Bronchial epithelial cell (primary cell): ENCODE data around the gene PRR7. TPM values are rescaled to one million over a fixed set of nuclear protein-coding genes. Genes with fewer than 3 reads are reported as not detected.

ENCODE experiments used
- DNase-seq: peaks from one replicate; pipeline ENCODE4 v3.0.0-alpha.2; 2010; ENCODE audit warnings: low read depth
- FAIRE-seq: peaks from 2 replicates; lab custom pipeline; 2011; peaks lifted over from hg19 to GRCh38; lab: Jason Lieb, UNC
- H3K27me3 ChIP-seq: 2 replicates; pipeline ENCODE4 v1.5.1; 2011; ENCODE audit warnings: low read length; ENCODE audit not compliant: control insufficient read depth, insufficient read depth
- H3K36me3 ChIP-seq: 2 replicates; pipeline ENCODE4 v1.5.1; 2011; ENCODE audit warnings: low read length; ENCODE audit not compliant: control insufficient read depth, insufficient read depth
- H3K4me3 ChIP-seq: 2 replicates; pipeline ENCODE4 v1.5.1; 2011; ENCODE audit warnings: mild to moderate bottlenecking, low read depth, low read length, control low read depth
- CTCF ChIP-seq: IDR thresholded peaks from 2 replicates; pipeline ENCODE4 v1.5.1; 2011; ENCODE audit warnings: mild to moderate bottlenecking, moderate library complexity, low read length, control low read depth, inconsistent platforms; ENCODE audit not compliant: insufficient read depth, severe bottlenecking
- total RNA-seq: library from RNA; depleted of rRNA; stranded (reverse); fragments of >200 nt; gene quantifications from 2 replicates; pipeline ENCODE4 v1.2.1, GENCODE V29; 2014

Gene PRR7
- total RNA-seq, 1 donor from 2014 or later: 5.0 TPM

GRCh38 chr5:177403102-177403791 is 43.4 kb upstream of the PRR7 start:
- TF ChIP-seq CTCF: no peak
- Histone ChIP-seq H3K4me3 (peak overlapping the region; percentile 55), H3K27me3 (peaks cover 7% of the 10 kb centered on the region), H3K36me3 (no peaks in the 10 kb centered on the region)
- FAIRE-seq (no peak), DNase-seq (peak; percentile 31)

GRCh38 chr5:177403792-177404640 is 42.6 kb upstream of the PRR7 start:
- FAIRE-seq (no peak), DNase-seq (peak; percentile 56)
- TF ChIP-seq CTCF: peak; percentile 86
- peak overlapping the region; percentile 55 for H3K4me3 ChIP-seq
- H3K27me3 ChIP-seq: peaks cover 7% of the 10 kb centered on the region
- H3K36me3 ChIP-seq: no peaks in the 10 kb centered on the region

GRCh38 chr5:177404641-177405179 is 41.9 kb upstream of the PRR7 start:
- H3K4me3 ChIP-seq: peak overlapping the region; percentile 55
- no peak for DNase-seq
- no peaks in the 10 kb centered on the region for H3K36me3 ChIP-seq
- TF ChIP-seq CTCF: no peak
- no peak for FAIRE-seq
- peaks cover 7% of the 10 kb centered on the region for H3K27me3 ChIP-seq

GRCh38 chr5:177405312-177405711 is 41.3 kb upstream of the PRR7 start:
- H3K27me3 ChIP-seq: peaks cover 4% of the 10 kb centered on the region
- no peak for TF ChIP-seq CTCF
- FAIRE-seq (no peak), DNase-seq (no peak)
- H3K4me3 ChIP-seq: no peak overlapping the region
- H3K36me3 ChIP-seq: no peaks in the 10 kb centered on the region

- peaks cover 2% of the 10 kb centered on the region for H3K27me3 ChIP-seq
- FAIRE-seq: no peak
- TF ChIP-seq CTCF: no peak
These were observed 40.8 kb upstream of the PRR7 start for GRCh38 chr5:177405805-177406204.

More at GRCh38 chr5:177405805-177406204, 40.8 kb upstream of the PRR7 start:
- DNase-seq: no peak
- Histone ChIP-seq H3K4me3 (no peak overlapping the region), H3K36me3 (no peaks in the 10 kb centered on the region)
